SU-DHL-6 (cell line): Measurements from ENCODE around the gene ADAMTS17.

ENCODE experiments used
- EZH2phosphoT487 ChIP-seq: fragments of 200-600 bp; sonication (generic), shearing (Covaris generic); conservative IDR thresholded peaks from 2 replicates; pipeline ENCODE4 v1.6.1; 2018; ENCODE audit warnings: mild to moderate bottlenecking, antibody characterized with exemption, low read length, moderate library complexity, mixed read lengths
- TF ChIP-seq, protein P1 (sequence below): fragments of 200-600 bp; sonication (generic); IDR thresholded peaks from one replicate; pipeline ENCODE4 v1.5.1; 2017; ENCODE audit warnings: antibody characterized with exemption, mild to moderate bottlenecking, low read length, moderate library complexity; ENCODE audit not compliant: insufficient read depth, poor library complexity, severe bottlenecking

DNA sequence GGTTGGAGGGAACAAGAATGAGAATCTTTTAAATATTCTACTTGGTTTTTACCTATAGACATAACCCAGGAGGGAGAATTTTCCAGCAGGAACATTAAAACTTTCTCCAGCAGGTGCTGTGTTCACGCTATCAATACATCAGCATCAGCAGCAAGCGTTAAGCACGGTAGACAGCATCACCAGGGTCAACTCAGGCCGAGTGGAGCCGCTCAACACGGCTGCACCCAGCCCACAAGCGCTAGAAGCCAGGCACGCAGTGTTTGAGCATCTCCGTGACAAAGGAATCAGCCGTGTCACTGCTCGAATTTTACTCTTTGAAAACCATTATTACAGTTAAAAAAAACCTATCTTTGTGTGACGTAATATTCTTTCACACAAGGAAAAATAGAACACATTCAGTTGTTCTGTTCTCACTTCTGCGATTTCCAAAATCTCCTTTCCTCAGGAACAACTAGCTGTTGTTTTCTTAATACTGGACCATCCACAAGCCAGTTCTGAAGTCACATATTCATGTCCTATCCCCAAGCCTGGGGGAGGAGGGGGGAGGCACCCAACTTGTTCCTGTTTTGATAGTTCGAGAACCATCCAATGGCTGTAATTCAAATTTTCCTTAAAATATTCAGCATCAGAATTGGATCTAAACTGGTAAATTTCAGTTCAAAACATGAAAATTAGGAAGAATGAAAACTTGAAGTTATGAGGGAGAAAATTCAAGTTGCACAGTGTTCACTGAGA is 77.9 kb downstream of the ADAMTS17 start:
- TF ChIP-seq, protein P1, sequence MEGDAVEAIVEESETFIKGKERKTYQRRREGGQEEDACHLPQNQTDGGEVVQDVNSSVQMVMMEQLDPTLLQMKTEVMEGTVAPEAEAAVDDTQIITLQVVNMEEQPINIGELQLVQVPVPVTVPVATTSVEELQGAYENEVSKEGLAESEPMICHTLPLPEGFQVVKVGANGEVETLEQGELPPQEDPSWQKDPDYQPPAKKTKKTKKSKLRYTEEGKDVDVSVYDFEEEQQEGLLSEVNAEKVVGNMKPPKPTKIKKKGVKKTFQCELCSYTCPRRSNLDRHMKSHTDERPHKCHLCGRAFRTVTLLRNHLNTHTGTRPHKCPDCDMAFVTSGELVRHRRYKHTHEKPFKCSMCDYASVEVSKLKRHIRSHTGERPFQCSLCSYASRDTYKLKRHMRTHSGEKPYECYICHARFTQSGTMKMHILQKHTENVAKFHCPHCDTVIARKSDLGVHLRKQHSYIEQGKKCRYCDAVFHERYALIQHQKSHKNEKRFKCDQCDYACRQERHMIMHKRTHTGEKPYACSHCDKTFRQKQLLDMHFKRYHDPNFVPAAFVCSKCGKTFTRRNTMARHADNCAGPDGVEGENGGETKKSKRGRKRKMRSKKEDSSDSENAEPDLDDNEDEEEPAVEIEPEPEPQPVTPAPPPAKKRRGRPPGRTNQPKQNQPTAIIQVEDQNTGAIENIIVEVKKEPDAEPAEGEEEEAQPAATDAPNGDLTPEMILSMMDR = no peak
- no peak for TF ChIP-seq EZH2phosphoT487
